ENCODE measurements around the gene ETV6.

ETV6 gene

GRCh38 chr12:11823043-11823442 lies 173.6 kb downstream of the ETV6 start:
- H3K36me3 ChIP-seq (ENCODE audit: insufficient read depth), result no peaks in the 10 kb centered on the region
- no peak for TF ChIP-seq CTCF (conservative IDR thresholded peaks at IDR 0.05; ENCODE audit: low read depth, low read length)
- H3K27me3 ChIP-seq (ENCODE audit: insufficient read depth, low read depth), result no peaks in the 10 kb centered on the region
- H2AFZ ChIP-seq (ENCODE audit: low read depth), result no peak overlapping the region
- no peak overlapping the region for H3K4me3 ChIP-seq (IDR thresholded peaks at IDR 0.05; ENCODE audit: insufficient read depth, low read depth, low read length)
- no peaks in the 10 kb centered on the region for H3K79me2 ChIP-seq (ENCODE audit: insufficient read depth, low read depth)
- peak overlapping the region; percentile 84 for H3K4me2 ChIP-seq
- H3K9ac ChIP-seq, result peak overlapping the region; percentile 88; the same call in 1 of the 2 replicates
- peaks cover 94% of the 10 kb centered on the region for H3K4me1 ChIP-seq (ENCODE audit: low read depth, poor library complexity, severe bottlenecking)
- H4K20me1 ChIP-seq (ENCODE audit: insufficient read depth), result no peaks in the 10 kb centered on the region
- peak overlapping the region; percentile 99 for H3K27ac ChIP-seq

GRCh38 chr12:11823593-11823992 lies 174.1 kb downstream of the ETV6 start:
- no peak overlapping the region for H3K9ac ChIP-seq
- no peak overlapping the region for H3K4me3 ChIP-seq (IDR thresholded peaks at IDR 0.05; ENCODE audit: insufficient read depth, low read depth, low read length)
- H3K27me3 ChIP-seq (ENCODE audit: insufficient read depth, low read depth), result no peaks in the 10 kb centered on the region
- H2AFZ ChIP-seq (ENCODE audit: low read depth), result no peak overlapping the region
- TF ChIP-seq CTCF (conservative IDR thresholded peaks at IDR 0.05; ENCODE audit: low read depth, low read length), result no peak
- H4K20me1 ChIP-seq (ENCODE audit: insufficient read depth), result no peaks in the 10 kb centered on the region
- peaks cover 96% of the 10 kb centered on the region for H3K4me1 ChIP-seq (ENCODE audit: low read depth, poor library complexity, severe bottlenecking)
- H3K27ac ChIP-seq, result peak overlapping the region; percentile 99; the same call in 1 of the 2 replicates
- peak overlapping the region; percentile 84; the same call in 1 of the 2 replicates for H3K4me2 ChIP-seq
- no peaks in the 10 kb centered on the region for H3K79me2 ChIP-seq (ENCODE audit: insufficient read depth, low read depth)
- H3K36me3 ChIP-seq (ENCODE audit: insufficient read depth), result no peaks in the 10 kb centered on the region

- Histone ChIP-seq H3K27me3 (ENCODE audit: insufficient read depth, low read depth) (no peaks in the 10 kb centered on the region), H3K79me2 (ENCODE audit: insufficient read depth, low read depth) (no peaks in the 10 kb centered on the region), H3K4me1 (ENCODE audit: low read depth, poor library complexity, severe bottlenecking) (peaks cover 96% of the 10 kb centered on the region), H3K4me3 (IDR thresholded peaks at IDR 0.05; ENCODE audit: insufficient read depth, low read depth, low read length) (no peak overlapping the region), H3K36me3 (ENCODE audit: insufficient read depth) (no peaks in the 10 kb centered on the region), H3K9ac (no peak overlapping the region), H3K4me2 (0 out of 2 replicates have a peak overlapping the region, but pooled peaks have one; percentile 84), H3K27ac (no peak overlapping the region; the same call in 1 of the 2 replicates), H4K20me1 (ENCODE audit: insufficient read depth) (no peaks in the 10 kb centered on the region), H2AFZ (ENCODE audit: low read depth) (no peak overlapping the region)
- no peak for TF ChIP-seq CTCF (conservative IDR thresholded peaks at IDR 0.05; ENCODE audit: low read depth, low read length)
These were observed 174.6 kb downstream of the ETV6 start for GRCh38 chr12:11824069-11824468.

GRCh38 chr12:11824736-11825135 lies 175.3 kb downstream of the ETV6 start:
- no peaks in the 10 kb centered on the region for H3K79me2 ChIP-seq (ENCODE audit: insufficient read depth, low read depth)
- no peaks in the 10 kb centered on the region for H3K27me3 ChIP-seq (ENCODE audit: insufficient read depth, low read depth)
- 0 out of 2 replicates have a peak overlapping the region, but pooled peaks have one; percentile 6 for H3K4me2 ChIP-seq
- peaks cover 99% of the 10 kb centered on the region for H3K4me1 ChIP-seq (ENCODE audit: low read depth, poor library complexity, severe bottlenecking)
- H4K20me1 ChIP-seq (ENCODE audit: insufficient read depth), result no peaks in the 10 kb centered on the region
- H3K36me3 ChIP-seq (ENCODE audit: insufficient read depth), result no peaks in the 10 kb centered on the region
- H3K9ac ChIP-seq, result no peak overlapping the region
- no peak overlapping the region for H3K4me3 ChIP-seq (IDR thresholded peaks at IDR 0.05; ENCODE audit: insufficient read depth, low read depth, low read length)
- no peak overlapping the region for H3K27ac ChIP-seq
- no peak for TF ChIP-seq CTCF (conservative IDR thresholded peaks at IDR 0.05; ENCODE audit: low read depth, low read length)
- no peak overlapping the region for H2AFZ ChIP-seq (ENCODE audit: low read depth)

All from KMS-11 (cell line).